Stimulated activated memory B cell treated with anti-CD40 and anti-IgM and Interleukin-4, amounts not matched to agents 10 μg/mL and 1 μg/mL and 100 μg/mL, for 72 hours (primary cell): ENCODE results near the gene EHMT1.
A peak's percentile ranks its signal among the peaks of the same experiment; 100 is the strongest.
"Not testable (repeated sequence)": the region's sequence is repeated elsewhere in the genome, so short reads cannot be mapped to it uniquely, and the experiment has no call there.

Source experiments
- ATAC-seq: fragments of 150-1000 bp; cut with Tn5 transposase; 2 replicates; pipeline ENCODE4 v1.10.0; 2021
- H3K27ac Mint-ChIP-seq: one replicate; pipeline ENCODE4 v1.8.0; 2022; ENCODE audit warnings: mild to moderate bottlenecking, mixed read lengths
- H3K27me3 Mint-ChIP-seq: one replicate; pipeline ENCODE4 v1.8.0; 2022; ENCODE audit warnings: mixed read lengths
- H3K36me3 Mint-ChIP-seq: one replicate; pipeline ENCODE4 v1.8.0; 2022; ENCODE audit warnings: mixed read lengths
- H3K4me1 Mint-ChIP-seq: one replicate; pipeline ENCODE4 v1.8.0; 2022; ENCODE audit warnings: mixed read lengths
- H3K4me3 Mint-ChIP-seq: one replicate; pipeline ENCODE4 v1.8.0; 2022; ENCODE audit warnings: mild to moderate bottlenecking, moderate library complexity, mixed read lengths
- H3K9me3 Mint-ChIP-seq: one replicate; pipeline ENCODE4 v1.8.0; 2022; ENCODE audit warnings: mixed read lengths

Gene EHMT1

GRCh38 chr9:137726336-137726735, 107.5 kb downstream of the EHMT1 start:
- H3K27ac Mint-ChIP-seq: peak overlapping the region; percentile 31
- H3K4me1 Mint-ChIP-seq: peaks cover 59% of the 10 kb centered on the region
- peaks cover 87% of the 10 kb centered on the region for H3K36me3 Mint-ChIP-seq
- ATAC-seq: peak; percentile 90
- H3K27me3 Mint-ChIP-seq, H3K9me3 Mint-ChIP-seq, H3K4me3 Mint-ChIP-seq: not testable (repeated sequence)

- Mint-ChIP-seq H3K36me3 (peaks cover 87% of the 10 kb centered on the region), H3K4me3 (no peak overlapping the region), H3K9me3 (peaks cover 4% of the 10 kb centered on the region), H3K27ac (peak overlapping the region; percentile 31), H3K27me3 (no peaks in the 10 kb centered on the region), H3K4me1 (peaks cover 54% of the 10 kb centered on the region)
- ATAC-seq: no peak
Measured at GRCh38 chr9:137726764-137727163, 108.0 kb downstream of the EHMT1 start.

GRCh38 chr9:137727716-137728115, 108.9 kb downstream of the EHMT1 start:
- peak overlapping the region; percentile 31 for H3K27ac Mint-ChIP-seq
- H3K9me3 Mint-ChIP-seq: peaks cover 4% of the 10 kb centered on the region
- no peak overlapping the region for H3K4me3 Mint-ChIP-seq
- H3K27me3 Mint-ChIP-seq: no peaks in the 10 kb centered on the region
- H3K36me3 Mint-ChIP-seq: peaks cover 87% of the 10 kb centered on the region
- ATAC-seq: no peak
- H3K4me1 Mint-ChIP-seq: peaks cover 45% of the 10 kb centered on the region

- H3K27me3 Mint-ChIP-seq: no peaks in the 10 kb centered on the region
- peaks cover 97% of the 10 kb centered on the region for H3K36me3 Mint-ChIP-seq
- peak overlapping the region; percentile 31 for H3K27ac Mint-ChIP-seq
- peaks cover 37% of the 10 kb centered on the region for H3K4me1 Mint-ChIP-seq
- H3K9me3 Mint-ChIP-seq: peaks cover 5% of the 10 kb centered on the region
- no peak overlapping the region for H3K4me3 Mint-ChIP-seq
- ATAC-seq: no peak
Measured at GRCh38 chr9:137728444-137729311, 109.9 kb downstream of the EHMT1 start.

GRCh38 chr9:137731216-137731946, 112.6 kb downstream of the EHMT1 start:
- H3K4me3 Mint-ChIP-seq: no peak overlapping the region
- H3K9me3 Mint-ChIP-seq: peaks cover 15% of the 10 kb centered on the region
- no peak for ATAC-seq
- no peaks in the 10 kb centered on the region for H3K27me3 Mint-ChIP-seq
- no peak overlapping the region for H3K27ac Mint-ChIP-seq
- peaks cover 12% of the 10 kb centered on the region for H3K4me1 Mint-ChIP-seq
- H3K36me3 Mint-ChIP-seq: peaks cover 95% of the 10 kb centered on the region

- Mint-ChIP-seq H3K27me3 (no peaks in the 10 kb centered on the region), H3K9me3 (peaks cover 15% of the 10 kb centered on the region), H3K4me3 (no peak overlapping the region), H3K36me3 (peaks cover 87% of the 10 kb centered on the region), H3K27ac (no peak overlapping the region), H3K4me1 (peaks cover 13% of the 10 kb centered on the region)
- ATAC-seq: no peak
Measured at GRCh38 chr9:137731947-137732813, 113.4 kb downstream of the EHMT1 start.

- peaks cover 75% of the 10 kb centered on the region for H3K36me3 Mint-ChIP-seq
- no peaks in the 10 kb centered on the region for H3K27me3 Mint-ChIP-seq
- ATAC-seq: no peak
- H3K27ac Mint-ChIP-seq: no peak overlapping the region
- H3K4me1 Mint-ChIP-seq: peaks cover 20% of the 10 kb centered on the region
- H3K9me3 Mint-ChIP-seq: peaks cover 15% of the 10 kb centered on the region
- no peak overlapping the region for H3K4me3 Mint-ChIP-seq
Measured at GRCh38 chr9:137733429-137733828, 114.6 kb downstream of the EHMT1 start.

GRCh38 chr9:137734181-137734580, 115.4 kb downstream of the EHMT1 start:
- H3K27me3 Mint-ChIP-seq: no peaks in the 10 kb centered on the region
- H3K4me1 Mint-ChIP-seq: peaks cover 27% of the 10 kb centered on the region
- no peak overlapping the region for H3K4me3 Mint-ChIP-seq
- H3K9me3 Mint-ChIP-seq: peaks cover 18% of the 10 kb centered on the region
- no peak for ATAC-seq
- H3K36me3 Mint-ChIP-seq: peaks cover 76% of the 10 kb centered on the region
- peak overlapping the region; percentile 28 for H3K27ac Mint-ChIP-seq

- peaks cover 49% of the 10 kb centered on the region for H3K4me1 Mint-ChIP-seq
- H3K27me3 Mint-ChIP-seq: not testable (repeated sequence)
- peaks cover 60% of the 10 kb centered on the region for H3K36me3 Mint-ChIP-seq
- peak overlapping the region; percentile 96 for H3K27ac Mint-ChIP-seq
- peaks cover 18% of the 10 kb centered on the region for H3K9me3 Mint-ChIP-seq
- ATAC-seq: peak; percentile 96
- H3K4me3 Mint-ChIP-seq: peak overlapping the region; percentile 79
Measured at GRCh38 chr9:137738182-137738696, 119.4 kb downstream of the EHMT1 start.

- Mint-ChIP-seq H3K36me3 (peaks cover 60% of the 10 kb centered on the region), H3K9me3 (peaks cover 17% of the 10 kb centered on the region), H3K27me3 (no peaks in the 10 kb centered on the region), H3K4me3 (peak overlapping the region; percentile 79), H3K4me1 (peaks cover 54% of the 10 kb centered on the region), H3K27ac (peak overlapping the region; percentile 96)
- ATAC-seq: no peak
Measured at GRCh38 chr9:137738703-137739102, 119.9 kb downstream of the EHMT1 start.

- peaks cover 60% of the 10 kb centered on the region for H3K36me3 Mint-ChIP-seq
- H3K9me3 Mint-ChIP-seq: peaks cover 10% of the 10 kb centered on the region
- no peak for ATAC-seq
- peaks cover 63% of the 10 kb centered on the region for H3K4me1 Mint-ChIP-seq
- H3K27ac Mint-ChIP-seq: peak overlapping the region; percentile 96
- H3K4me3 Mint-ChIP-seq: peak overlapping the region; percentile 79
- H3K27me3 Mint-ChIP-seq: no peaks in the 10 kb centered on the region
Measured at GRCh38 chr9:137739371-137740309, 120.8 kb downstream of the EHMT1 start.

GRCh38 chr9:137740312-137740711, 121.5 kb downstream of the EHMT1 start:
- Mint-ChIP-seq H3K9me3 (peaks cover 7% of the 10 kb centered on the region), H3K4me3 (peak overlapping the region; percentile 79), H3K4me1 (peaks cover 70% of the 10 kb centered on the region), H3K27ac (peak overlapping the region; percentile 96), H3K36me3 (peaks cover 56% of the 10 kb centered on the region), H3K27me3 (no peaks in the 10 kb centered on the region)
- no peak for ATAC-seq

GRCh38 chr9:137741330-137741729, 122.5 kb downstream of the EHMT1 start:
- Mint-ChIP-seq H3K27ac (no peak overlapping the region), H3K4me3 (no peak overlapping the region), H3K36me3 (peaks cover 54% of the 10 kb centered on the region), H3K9me3 (peaks cover 3% of the 10 kb centered on the region), H3K4me1 (peaks cover 79% of the 10 kb centered on the region), H3K27me3 (no peaks in the 10 kb centered on the region)
- no peak for ATAC-seq

- Mint-ChIP-seq H3K4me1 (peaks cover 78% of the 10 kb centered on the region), H3K4me3 (no peak overlapping the region), H3K36me3 (peaks cover 67% of the 10 kb centered on the region), H3K27me3 (no peaks in the 10 kb centered on the region), H3K9me3 (peaks cover 3% of the 10 kb centered on the region), H3K27ac (peak overlapping the region; percentile 95)
- no peak for ATAC-seq
Measured at GRCh38 chr9:137742698-137743097, 123.9 kb downstream of the EHMT1 start.
